ENCODE results near the gene PRKAR2B.

The PRKAR2B gene

GRCh38 chr7:107115114-107115513 lies 70.6 kb downstream of the PRKAR2B start:
- Histone ChIP-seq H3K9me3 (ENCODE audit: severe bottlenecking) (no peaks in the 10 kb centered on the region), H3K4me3 (ENCODE audit: severe bottlenecking) (no peak overlapping the region), H3K36me3 (ENCODE audit: low read depth) (no peaks in the 10 kb centered on the region), H3K4me1 (ENCODE audit: insufficient read depth, poor library complexity, severe bottlenecking) (no peaks in the 10 kb centered on the region), H3K27ac (ENCODE audit: poor library complexity, severe bottlenecking) (no peak overlapping the region), H3K27me3 (ENCODE audit: insufficient read depth, poor library complexity, severe bottlenecking) (no peaks in the 10 kb centered on the region)
- DNase-seq (ENCODE audit: low spot score) (no peak), ATAC-seq (ENCODE audit: low read depth) (no peak)
- TF ChIP-seq, protein P1, sequence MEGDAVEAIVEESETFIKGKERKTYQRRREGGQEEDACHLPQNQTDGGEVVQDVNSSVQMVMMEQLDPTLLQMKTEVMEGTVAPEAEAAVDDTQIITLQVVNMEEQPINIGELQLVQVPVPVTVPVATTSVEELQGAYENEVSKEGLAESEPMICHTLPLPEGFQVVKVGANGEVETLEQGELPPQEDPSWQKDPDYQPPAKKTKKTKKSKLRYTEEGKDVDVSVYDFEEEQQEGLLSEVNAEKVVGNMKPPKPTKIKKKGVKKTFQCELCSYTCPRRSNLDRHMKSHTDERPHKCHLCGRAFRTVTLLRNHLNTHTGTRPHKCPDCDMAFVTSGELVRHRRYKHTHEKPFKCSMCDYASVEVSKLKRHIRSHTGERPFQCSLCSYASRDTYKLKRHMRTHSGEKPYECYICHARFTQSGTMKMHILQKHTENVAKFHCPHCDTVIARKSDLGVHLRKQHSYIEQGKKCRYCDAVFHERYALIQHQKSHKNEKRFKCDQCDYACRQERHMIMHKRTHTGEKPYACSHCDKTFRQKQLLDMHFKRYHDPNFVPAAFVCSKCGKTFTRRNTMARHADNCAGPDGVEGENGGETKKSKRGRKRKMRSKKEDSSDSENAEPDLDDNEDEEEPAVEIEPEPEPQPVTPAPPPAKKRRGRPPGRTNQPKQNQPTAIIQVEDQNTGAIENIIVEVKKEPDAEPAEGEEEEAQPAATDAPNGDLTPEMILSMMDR (IDR thresholded peaks at IDR 0.05; ENCODE audit: poor library complexity, severe bottlenecking) = no peak

GRCh38 chr7:107115762-107116540 lies 71.4 kb downstream of the PRKAR2B start:
- ATAC-seq (ENCODE audit: low read depth) (no peak), DNase-seq (ENCODE audit: low spot score) (no peak)
- H3K27ac ChIP-seq (ENCODE audit: poor library complexity, severe bottlenecking) = no peak overlapping the region

GRCh38 chr7:107118109-107118900 lies 73.8 kb downstream of the PRKAR2B start:
- H3K27ac ChIP-seq (ENCODE audit: poor library complexity, severe bottlenecking) = no peak overlapping the region
- H3K9me3 ChIP-seq (ENCODE audit: severe bottlenecking) = no peaks in the 10 kb centered on the region
- H3K36me3 ChIP-seq (ENCODE audit: low read depth) = no peaks in the 10 kb centered on the region
- no peaks in the 10 kb centered on the region for H3K27me3 ChIP-seq (ENCODE audit: insufficient read depth, poor library complexity, severe bottlenecking)
- ATAC-seq (ENCODE audit: low read depth) (no peak), DNase-seq (ENCODE audit: low spot score) (no peak)
- H3K4me1 ChIP-seq (ENCODE audit: insufficient read depth, poor library complexity, severe bottlenecking) = no peaks in the 10 kb centered on the region
- TF ChIP-seq, protein P1 (IDR thresholded peaks at IDR 0.05; ENCODE audit: poor library complexity, severe bottlenecking) = no peak
- no peak overlapping the region for H3K4me3 ChIP-seq (ENCODE audit: severe bottlenecking)

More at GRCh38 chr7:107115762-107116540, 71.4 kb downstream of the PRKAR2B start:
- H3K9me3 ChIP-seq (ENCODE audit: severe bottlenecking) = no peaks in the 10 kb centered on the region
- H3K4me3 ChIP-seq (ENCODE audit: severe bottlenecking) = no peak overlapping the region
- TF ChIP-seq, protein P1 (IDR thresholded peaks at IDR 0.05; ENCODE audit: poor library complexity, severe bottlenecking) = no peak
- no peaks in the 10 kb centered on the region for H3K4me1 ChIP-seq (ENCODE audit: insufficient read depth, poor library complexity, severe bottlenecking)
- H3K36me3 ChIP-seq (ENCODE audit: low read depth) = no peaks in the 10 kb centered on the region
- H3K27me3 ChIP-seq (ENCODE audit: insufficient read depth, poor library complexity, severe bottlenecking) = no peaks in the 10 kb centered on the region

- ATAC-seq (ENCODE audit: low read depth) (no peak), DNase-seq (ENCODE audit: low spot score) (no peak)
- H3K36me3 ChIP-seq (ENCODE audit: low read depth) = no peaks in the 10 kb centered on the region
- no peak overlapping the region for H3K4me3 ChIP-seq (ENCODE audit: severe bottlenecking)
- no peak overlapping the region for H3K27ac ChIP-seq (ENCODE audit: poor library complexity, severe bottlenecking)
- TF ChIP-seq, protein P1 (IDR thresholded peaks at IDR 0.05; ENCODE audit: poor library complexity, severe bottlenecking) = no peak
- no peaks in the 10 kb centered on the region for H3K9me3 ChIP-seq (ENCODE audit: severe bottlenecking)
- H3K4me1 ChIP-seq (ENCODE audit: insufficient read depth, poor library complexity, severe bottlenecking) = no peaks in the 10 kb centered on the region
- no peaks in the 10 kb centered on the region for H3K27me3 ChIP-seq (ENCODE audit: insufficient read depth, poor library complexity, severe bottlenecking)
Observed at GRCh38 chr7:107119376-107120105, 75.0 kb downstream of the PRKAR2B start.

All from RWPE2 (cell line).